Measurements from ENCODE around the gene ZC2HC1C.

DNA sequence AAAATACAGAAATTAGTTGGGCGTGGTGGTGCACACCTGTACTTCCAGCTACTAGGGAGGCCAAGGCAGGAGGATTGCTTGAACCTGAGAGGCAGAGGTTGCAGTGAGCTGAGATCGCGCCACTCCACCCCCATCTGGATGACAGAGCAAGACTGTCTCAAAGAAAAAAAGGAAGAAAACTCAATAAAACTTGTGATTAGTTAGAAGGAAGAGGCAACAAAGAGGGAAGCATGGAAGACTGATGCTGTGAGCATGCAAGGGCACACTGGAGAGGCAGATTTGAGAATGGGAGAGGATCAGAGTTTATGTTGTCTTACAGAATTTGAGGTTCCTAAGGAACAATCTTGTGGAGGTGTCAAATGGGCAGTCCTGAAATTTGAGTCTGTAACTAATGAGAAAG, 2.8 kb upstream of the ZC2HC1C start:
- TF ChIP-seq, protein P1, sequence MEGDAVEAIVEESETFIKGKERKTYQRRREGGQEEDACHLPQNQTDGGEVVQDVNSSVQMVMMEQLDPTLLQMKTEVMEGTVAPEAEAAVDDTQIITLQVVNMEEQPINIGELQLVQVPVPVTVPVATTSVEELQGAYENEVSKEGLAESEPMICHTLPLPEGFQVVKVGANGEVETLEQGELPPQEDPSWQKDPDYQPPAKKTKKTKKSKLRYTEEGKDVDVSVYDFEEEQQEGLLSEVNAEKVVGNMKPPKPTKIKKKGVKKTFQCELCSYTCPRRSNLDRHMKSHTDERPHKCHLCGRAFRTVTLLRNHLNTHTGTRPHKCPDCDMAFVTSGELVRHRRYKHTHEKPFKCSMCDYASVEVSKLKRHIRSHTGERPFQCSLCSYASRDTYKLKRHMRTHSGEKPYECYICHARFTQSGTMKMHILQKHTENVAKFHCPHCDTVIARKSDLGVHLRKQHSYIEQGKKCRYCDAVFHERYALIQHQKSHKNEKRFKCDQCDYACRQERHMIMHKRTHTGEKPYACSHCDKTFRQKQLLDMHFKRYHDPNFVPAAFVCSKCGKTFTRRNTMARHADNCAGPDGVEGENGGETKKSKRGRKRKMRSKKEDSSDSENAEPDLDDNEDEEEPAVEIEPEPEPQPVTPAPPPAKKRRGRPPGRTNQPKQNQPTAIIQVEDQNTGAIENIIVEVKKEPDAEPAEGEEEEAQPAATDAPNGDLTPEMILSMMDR (IDR thresholded peaks at IDR 0.05; ENCODE audit: insufficient read depth, low read length, poor library complexity, severe bottlenecking), result no peak
- no peak for TF ChIP-seq EZH2phosphoT487 (conservative IDR thresholded peaks at IDR 0.05; ENCODE audit: low read length)

Data from SU-DHL-6 (cell line).